GM04503 (cell line): ENCODE data around the gene VIM.
A peak's percentile ranks its signal among the peaks of the same experiment; 100 is the strongest.
"Not testable (repeated sequence)": the region's sequence is repeated elsewhere in the genome, so short reads cannot be mapped to it uniquely, and the experiment has no call there.

Source experiments
- DNase-seq: peaks from one replicate; pipeline ENCODE4 v3.0.0-alpha.2; 2012; ENCODE audit warnings: low read depth

Gene VIM

DNA sequence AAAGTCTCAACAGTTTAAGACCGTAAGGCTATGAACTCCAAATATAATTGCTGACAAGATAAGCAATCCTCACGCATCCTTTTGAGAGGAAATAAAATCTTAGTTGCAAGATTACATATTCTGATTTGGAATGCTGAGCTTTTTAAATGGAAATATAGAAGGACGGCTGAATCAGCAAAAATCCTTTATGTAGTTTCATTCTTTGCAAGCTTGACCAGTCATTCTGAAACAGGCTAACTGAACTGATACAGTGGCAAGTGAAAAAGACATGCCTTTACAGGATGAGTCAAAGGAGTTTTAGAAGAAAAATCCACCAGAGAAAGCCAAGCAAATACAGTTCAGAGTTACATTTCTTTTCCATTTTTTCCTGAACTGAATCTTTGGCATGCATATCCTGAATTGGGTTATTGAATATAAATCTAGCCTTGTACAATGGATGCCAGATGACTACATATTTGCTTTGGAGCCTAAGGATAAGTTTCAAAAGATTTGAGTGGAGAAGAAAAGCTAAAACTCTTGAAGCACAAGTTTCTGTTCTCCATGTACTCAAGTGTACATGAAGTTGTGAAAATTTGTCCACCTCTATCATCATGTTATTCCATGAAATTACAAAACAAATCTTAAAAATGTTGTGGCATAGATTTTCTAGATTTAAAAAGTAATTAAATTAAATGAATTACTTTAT lies 4.4 kb downstream of the VIM start:
- no peak for DNase-seq

DNA sequence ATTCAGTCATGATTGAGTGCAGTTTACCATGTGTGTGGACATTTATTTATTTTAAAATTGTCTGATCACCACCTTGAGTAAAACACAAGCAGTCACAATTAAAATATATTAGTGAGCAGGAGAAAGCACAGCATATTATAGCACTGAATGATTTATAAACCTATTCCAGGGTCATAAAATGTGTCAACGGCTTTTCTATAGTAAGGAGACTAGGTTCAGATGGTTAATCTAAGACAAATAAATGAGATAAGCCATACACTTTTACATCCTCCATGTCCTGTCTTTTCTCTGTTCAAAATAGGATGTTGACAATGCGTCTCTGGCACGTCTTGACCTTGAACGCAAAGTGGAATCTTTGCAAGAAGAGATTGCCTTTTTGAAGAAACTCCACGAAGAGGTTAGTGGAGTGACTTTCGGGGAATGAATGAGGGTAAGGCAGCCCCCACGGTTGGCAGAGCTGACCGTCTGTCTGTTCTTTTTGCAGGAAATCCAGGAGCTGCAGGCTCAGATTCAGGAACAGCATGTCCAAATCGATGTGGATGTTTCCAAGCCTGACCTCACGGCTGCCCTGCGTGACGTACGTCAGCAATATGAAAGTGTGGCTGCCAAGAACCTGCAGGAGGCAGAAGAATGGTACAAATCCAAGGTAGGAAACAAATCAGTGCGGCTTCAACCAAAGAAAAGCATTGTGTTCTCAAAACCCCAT lies 5.4 kb downstream of the VIM start:
- no peak for DNase-seq

DNA sequence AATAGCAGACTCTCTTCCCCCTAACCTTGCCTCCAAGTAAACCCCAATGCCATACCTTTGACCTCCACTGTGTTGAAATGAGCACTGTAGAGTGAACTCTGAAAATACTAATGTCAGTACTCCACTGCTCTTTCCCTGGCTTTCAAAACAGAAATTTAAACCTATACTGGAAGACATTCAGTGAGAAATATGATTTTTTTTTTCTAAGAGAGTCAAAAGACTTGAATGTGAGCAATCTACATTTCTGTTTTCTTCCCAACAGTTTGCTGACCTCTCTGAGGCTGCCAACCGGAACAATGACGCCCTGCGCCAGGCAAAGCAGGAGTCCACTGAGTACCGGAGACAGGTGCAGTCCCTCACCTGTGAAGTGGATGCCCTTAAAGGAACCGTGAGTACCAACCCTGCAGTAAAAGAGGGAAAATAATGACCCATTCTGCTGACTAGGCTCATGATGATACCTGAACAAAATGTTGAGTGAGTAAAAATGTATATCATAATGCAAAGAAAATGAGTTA lies 6.4 kb downstream of the VIM start:
- DNase-seq: no peak

DNA sequence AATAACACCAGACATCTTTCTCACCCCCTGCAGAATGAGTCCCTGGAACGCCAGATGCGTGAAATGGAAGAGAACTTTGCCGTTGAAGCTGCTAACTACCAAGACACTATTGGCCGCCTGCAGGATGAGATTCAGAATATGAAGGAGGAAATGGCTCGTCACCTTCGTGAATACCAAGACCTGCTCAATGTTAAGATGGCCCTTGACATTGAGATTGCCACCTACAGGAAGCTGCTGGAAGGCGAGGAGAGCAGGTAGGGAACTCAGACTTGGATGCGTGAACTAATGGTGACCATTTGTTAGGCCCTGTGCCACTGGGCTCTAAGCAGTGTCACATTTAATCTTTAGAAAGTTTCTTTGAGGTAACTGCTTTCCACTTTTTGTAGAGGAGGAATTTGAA lies 7.1 kb downstream of the VIM start:
- DNase-seq: no peak

DNA sequence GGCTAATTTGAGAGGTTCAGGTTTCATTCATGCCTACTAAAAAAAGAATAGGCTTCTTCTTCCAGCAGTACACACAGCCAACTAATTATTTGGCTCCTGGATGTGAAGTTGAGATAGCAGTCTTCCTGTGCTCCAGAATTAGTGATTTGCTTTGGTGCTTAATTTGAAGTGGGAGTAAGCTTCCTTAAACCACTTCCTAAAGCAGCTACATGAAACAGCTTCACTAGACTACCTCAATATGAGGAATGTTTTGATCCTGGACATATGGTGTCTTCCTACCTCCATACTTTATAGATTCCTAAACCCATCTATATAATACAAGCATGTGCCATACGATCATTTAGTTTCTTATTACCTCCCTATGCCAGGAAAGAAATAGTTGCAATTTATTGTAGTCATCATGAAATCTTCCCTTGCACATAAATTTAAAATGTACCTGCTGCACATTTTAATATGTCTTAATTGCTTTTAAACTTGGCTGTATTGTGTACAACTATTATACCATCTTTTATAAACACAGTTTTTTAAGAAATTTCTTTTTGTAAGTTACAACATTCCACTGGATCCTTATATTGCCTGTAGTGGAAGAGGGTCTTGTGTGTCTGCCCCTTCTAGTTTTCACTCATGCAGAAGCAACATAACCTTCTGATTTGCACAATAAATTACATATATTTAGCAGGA lies 8.6 kb downstream of the VIM start:
- DNase-seq: no peak

DNA sequence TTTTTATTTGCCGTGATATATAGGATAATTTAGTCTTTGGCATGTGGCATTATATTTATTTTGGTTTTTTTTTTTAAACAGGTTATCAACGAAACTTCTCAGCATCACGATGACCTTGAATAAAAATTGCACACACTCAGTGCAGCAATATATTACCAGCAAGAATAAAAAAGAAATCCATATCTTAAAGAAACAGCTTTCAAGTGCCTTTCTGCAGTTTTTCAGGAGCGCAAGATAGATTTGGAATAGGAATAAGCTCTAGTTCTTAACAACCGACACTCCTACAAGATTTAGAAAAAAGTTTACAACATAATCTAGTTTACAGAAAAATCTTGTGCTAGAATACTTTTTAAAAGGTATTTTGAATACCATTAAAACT lies 9.1 kb downstream of the VIM start:
- no peak for DNase-seq

DNA sequence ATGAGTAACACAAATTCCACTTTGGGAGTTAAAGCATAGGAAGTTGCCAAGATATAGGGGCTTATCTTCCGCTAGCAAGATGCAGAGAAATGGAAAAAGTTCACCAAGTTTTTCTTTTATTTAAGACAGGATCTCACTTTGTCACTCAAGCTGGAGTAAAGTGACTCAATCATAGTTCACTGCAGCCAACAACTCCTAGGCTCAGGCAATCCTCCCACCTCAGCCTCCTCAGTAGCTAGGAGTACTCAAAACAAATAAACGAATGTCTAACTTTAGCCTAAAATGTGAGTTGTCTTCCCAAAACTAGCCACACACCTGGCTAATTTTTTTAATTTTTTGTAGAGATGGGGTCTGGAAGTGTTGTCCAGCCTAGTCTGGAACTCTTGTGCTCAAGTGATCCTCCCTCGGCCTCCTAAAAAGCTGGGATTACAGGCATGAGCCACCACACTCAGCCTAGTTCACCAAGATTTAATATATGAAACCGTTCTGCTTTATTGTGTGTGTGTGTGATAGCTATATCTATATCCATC lies 9.9 kb downstream of the VIM start:
- no peak for DNase-seq

DNA sequence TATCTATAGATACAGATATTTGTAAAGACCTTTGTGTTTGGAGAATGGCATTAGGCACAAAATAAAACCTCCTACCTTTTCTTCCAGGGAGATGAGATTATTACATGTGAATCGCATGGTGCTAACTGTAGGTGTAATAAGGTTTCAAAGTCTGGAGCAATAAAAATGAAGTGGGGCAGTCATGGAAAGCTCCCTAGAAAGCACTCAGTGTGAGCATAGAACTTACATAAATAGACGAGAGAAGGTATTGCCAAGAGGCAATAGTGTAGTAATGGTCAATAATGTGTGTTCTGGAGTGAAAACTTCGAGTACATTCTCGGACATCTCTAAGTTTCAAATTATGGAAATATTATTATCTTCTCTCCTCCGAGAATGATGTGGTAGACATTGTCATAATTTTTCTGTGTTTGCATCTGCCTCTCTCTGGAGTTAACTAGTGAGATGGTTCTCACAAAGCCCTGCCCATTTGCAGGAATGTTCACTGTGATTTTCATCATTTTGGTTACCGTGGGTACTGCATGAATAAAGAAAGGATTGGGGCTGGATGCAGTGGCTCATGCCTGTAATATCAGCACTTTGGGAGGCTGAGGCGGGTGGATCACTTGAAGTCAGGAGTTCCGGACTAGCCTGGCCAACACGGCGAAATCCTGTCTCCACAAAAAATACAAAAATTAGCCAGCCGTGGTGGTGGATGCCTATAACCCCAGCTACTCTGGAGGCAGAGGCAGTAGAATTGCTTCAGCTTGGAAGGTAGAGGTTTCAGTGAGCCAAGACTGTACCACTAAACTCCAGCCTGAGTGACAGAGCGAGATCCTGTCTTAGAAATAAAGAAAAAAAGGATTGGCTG lies 10.6 kb downstream of the VIM start:
- DNase-seq: peak; percentile 88

DNA sequence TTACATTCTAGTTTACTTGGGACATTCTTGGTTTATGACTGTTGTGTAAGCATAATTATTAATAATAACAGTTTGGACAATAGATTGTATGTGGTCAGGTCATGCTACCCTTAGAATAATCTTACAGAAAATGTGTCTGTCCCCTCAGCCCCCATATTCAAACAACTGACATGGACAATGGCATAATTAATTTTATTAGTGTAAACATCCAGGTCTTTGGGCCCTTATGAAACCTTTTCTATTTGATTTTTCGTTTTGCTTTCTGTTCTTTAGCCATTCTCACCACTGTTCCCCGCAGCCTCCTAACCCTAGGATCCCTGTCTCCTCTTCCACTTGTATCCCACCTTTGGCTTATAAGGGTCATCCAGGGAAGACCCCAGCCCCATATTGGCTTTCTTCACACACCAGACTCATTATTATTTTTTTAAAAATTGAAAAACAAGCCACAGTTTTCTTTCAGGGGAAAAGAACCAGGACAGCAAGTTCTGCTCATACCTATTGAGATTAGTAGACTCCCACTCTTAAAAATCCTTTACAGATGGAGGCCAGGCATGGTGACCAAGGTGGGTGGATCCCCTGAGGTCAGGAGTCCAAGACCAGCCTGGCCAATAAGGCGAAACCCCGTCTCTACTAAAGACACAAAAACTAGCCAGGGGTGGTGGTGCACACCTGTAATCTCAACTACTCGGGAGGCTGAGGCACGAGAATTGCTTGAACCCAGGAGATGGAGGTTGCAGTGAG lies 11.5 kb downstream of the VIM start:
- no peak for DNase-seq

DNA sequence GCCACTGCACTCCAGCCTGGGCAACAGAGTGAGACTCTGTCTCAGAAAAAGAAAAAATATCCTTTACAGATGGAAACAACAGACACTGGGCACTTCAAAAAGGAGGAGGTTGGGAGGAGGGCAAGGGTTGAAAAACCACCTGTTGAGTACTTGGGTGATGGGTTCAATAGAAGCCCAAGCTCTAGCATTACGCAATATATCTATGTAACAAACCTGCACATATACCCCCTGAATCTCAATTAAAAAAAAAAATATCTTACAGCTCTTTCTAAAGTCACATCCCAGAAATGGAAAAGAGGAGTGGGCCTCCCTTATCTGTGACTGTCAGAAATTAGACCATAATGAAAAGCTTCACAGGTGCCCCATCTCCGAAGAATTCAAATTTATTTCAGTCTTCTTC lies 12.1 kb downstream of the VIM start:
- DNase-seq: no peak

DNA sequence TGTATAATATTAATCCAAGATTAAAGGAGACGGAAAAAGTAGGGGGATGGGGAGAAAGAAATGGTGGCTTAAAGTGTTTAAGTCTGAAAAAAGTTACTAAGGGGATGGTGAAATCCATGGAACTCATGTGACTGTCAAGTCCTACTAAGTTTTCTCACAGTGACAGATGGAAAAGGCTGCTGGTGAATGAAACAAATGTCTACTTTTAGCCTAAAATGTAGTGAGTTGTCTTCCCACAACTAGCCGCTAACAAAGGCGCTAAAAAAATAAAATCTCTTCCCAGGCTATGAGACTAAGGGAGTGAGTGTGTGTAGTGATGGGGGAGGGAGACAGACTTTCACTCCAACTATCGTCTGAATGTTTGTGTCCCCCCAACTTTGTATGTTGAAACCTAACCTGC lies 12.6 kb downstream of the VIM start:
- no peak for DNase-seq

DNA sequence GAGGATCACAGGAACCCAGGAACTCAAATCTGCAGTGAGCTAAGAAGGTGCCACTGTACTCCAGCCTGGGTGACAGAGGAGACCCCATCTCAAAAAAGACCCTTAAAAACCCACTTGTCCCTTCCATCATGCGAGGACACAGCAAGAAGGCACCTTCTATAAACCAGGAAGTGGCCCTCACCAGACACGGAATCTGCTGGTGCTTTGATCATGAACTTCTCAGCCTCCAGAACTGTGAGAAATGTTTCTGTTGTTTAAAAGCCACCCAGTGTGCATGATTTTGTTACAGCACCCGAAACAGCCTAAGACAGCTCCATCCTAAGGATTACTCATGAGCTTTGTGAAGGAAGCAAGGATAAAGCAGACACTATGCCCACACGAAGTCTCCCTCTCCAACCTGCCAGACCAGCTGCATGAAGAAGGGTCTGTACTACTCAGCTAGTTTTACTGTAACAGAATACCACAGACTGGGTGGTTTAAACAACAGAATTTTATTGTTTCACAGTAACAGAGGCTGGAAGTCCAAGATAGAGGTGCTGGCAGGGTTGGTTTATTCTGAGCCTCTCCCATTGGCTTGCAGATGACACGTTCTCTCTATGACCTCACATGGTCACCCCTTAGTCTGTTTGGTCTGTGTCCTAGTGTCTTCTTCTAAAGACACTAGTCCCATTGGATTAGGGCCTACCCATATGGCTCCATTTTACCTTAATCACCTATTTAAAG lies 13.7 kb downstream of the VIM start:
- no peak for DNase-seq

DNA sequence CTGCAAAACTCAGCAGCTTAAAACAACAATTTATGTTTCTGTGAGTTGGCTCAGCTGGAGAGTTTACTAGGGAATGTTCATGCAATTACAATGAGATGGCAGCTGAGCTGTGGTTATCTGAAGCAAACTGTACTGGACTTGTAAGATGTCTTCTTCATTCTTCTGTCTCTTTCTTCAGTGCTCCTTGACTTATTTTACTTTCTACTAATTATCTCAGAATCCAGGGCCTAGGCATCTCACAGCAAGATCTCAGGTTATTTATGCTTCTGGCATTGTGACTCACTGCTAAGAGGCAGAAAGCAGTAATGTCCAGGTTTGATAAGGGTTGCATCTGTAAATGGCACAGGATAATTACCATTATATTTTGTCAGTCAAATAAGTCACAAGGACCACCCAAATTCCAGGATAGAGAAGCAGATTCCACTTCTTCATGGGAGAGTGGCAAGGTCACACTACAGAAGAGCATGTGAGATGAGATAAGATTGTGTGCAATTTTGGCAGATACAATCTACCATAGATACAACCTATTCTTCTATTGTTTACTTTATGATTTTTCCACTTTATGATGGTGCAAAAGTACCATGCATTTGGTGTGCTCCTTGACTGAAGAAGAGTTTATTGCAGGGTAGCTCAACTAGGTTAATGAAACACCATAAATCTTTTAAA lies 16.8 kb downstream of the VIM start:
- DNase-seq: no peak

DNA sequence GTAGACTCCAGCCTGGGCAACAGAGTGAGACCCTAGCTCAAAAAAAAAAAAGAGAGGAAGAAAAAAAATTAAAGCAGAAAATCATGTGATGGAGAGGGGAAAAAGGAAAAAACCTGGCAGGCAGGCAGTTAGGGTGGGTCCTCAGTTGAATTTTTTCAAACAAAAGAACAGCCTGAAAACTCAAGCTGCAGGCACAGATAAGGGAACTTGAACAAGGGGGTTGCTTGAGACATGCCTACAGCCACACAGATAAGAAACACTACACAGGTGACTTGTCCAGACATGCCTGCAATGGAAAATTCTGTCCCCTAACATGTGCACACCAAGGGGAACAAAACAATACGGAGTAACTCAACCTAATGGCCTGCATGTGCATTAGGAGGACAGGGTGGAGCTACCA lies 19.2 kb downstream of the VIM start:
- no peak for DNase-seq

DNA sequence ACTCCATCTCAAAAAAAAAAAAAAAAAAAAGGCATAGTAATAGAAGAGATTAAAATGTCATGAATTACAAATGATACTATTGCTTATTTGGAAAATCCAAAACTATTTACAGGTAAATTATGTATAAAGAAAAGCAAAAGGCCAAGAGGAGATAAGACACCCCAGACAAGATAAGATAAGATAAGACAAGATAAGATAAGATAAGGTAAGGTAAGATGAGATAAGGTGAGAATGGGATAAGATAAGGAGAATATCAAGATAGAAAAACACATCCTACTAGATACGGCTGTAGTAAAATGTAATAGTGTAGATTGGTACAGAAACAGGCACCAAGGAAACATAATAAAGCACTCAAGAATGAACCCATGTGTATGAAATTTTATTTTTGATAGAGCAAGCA lies 20.9 kb downstream of the VIM start:
- DNase-seq: no peak

DNA sequence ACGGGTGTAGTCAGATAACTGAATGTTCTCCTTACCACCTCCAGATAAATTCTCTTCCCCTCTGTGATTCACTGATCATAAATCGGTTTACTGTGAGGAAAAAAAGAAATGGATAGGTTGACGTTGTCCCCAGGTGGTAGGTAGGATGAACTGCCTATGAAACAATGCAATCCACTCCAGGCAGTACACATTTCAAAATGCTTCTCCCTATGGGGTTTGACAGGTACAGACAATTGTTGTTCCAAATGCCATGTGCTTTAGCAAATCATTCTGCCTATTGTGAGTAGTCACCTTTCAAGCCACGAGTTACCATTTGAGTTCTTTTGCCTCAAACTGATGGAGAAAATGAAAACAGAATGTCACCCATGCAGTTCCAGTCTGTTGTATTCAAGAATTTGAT lies 21.8 kb downstream of the VIM start:
- no peak for DNase-seq

DNA sequence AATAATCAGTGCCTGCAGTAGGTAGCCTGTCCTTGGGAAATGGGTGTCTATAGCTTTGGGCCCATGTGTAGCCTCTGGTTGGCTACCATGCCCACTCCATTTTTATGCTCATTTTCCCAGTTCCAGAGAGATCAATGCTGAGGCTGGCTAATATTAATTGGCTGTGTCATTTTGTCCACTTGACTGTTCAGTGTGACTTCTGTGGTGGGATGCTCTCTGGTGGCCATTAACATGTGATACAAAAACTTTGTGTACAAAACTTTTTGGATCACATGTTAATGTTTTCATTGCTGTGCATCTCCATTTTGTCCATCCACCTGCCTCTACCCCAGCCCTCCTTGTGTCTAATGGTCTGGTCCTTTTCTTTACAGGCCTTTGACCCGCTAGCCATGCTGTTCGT lies 22.7 kb downstream of the VIM start:
- no peak for DNase-seq

DNA sequence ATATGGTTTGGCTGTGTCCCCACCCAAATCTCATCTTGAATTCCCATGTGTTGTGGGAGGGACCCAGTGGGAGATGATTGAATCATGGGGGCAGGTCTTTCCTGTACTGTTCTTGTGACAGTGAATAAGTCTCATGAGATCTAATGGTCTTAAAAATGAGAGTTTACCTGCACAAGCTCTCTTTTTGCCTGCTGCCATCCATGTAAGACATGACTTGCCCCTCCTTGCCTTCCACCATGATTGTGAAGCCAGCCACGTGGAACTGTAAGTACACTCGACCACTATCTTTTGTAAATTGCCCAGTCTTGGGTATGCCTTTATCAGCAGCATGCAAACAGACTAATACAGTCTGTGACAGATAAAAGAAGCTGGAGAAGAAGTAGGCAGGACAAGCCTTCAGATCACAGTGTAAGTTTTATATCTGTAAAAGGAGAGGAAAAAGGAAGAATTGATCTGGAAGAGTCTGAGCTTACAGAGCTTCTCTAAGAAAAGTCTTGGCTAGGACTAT lies 26.6 kb downstream of the VIM start:
- not testable (repeated sequence) for DNase-seq

DNA sequence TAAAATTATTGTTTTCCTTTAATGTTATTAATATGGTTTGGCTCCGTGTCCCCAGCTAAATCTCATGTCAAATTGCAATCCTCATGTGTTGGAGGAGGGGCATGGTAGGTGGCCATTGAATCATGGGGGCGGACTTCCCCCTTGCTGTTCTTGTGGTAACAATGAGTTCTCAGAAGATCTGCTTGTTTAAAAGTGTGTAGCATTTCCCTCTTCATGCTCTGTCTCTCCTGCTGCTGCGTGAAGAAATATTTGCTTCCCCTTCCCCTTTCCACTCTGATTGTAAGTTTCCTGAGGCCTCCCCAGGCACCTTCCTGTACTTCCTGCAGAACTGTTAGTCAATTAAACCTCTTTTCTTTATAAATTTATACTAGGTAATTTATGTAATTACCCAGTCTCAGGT lies 27.5 kb downstream of the VIM start:
- DNase-seq: no peak

DNA sequence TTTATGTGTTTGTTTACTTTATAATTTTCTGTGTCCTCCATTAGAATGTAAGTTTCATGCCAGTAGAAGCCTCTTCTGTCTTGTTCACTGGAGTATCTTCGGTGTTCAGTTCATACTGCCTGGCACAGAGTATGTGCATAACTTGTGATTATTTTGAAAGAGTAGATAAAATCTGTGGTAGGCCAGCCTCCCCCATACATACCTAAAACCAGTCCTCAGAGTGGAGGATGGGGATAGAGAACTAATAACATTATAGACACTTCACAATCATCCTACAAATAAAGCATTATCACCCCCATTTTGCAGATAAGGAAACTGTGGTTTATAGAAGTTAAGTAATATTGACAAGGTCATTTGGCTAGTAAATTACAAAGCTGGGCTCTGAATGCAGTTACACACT lies 28.0 kb downstream of the VIM start:
- DNase-seq: no peak
